ENCODE results near the gene LRRC34. TPM values are rescaled to one million over a fixed set of nuclear protein-coding genes. Genes with fewer than 3 reads are reported as not detected.

LRRC34 gene
- total and polyA plus RNA-seq, 4 donors: 0.22 to 2.8 (median 0.85) TPM

DNA sequence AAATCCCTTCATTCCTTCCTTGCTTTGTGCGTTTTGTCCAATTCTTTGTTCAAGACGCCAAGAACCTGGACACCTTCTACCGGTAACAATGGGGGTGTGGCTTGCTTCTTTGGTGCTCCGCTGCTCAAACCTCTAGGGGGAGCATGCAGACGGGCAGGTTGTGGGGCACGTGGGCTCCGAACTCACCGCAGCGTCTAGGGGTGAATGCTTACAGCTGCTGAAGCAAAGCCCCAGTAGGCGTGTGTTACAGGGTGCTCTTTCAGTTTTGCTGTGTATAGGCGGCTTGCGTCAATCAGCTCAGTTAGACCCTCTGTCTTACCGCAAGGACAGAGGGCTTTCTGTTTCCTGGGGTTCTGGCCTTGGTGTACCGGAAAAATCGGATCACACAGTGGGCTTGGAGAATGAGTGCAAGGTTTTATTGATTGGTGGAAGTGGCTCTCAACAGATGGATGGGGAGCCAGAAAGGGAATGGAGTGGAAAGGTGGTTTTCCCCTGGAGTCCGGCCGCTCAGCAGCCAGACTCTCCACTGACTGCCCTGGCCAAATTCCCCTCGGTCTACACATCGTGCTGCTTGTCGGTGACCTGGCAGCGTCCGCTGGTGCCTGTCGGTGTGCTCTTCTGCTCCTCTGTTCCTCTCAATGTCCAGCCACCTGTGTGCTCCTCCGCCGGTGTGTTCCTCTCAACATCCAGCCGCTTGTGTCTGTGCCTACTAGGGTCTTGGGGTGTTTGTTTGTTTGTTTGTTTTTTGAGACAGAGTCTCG, 1.2 kb upstream of the LRRC34 start:
- H3K4me3 ChIP-seq (ENCODE audit: low read depth in 1 of 3, low read length in 3 of 3): peak overlapping the region; percentile 40 to 55 (median 50)
- no peak overlapping the region for H3K9ac ChIP-seq (ENCODE audit: low read depth in 1 of 2, low read length in 2 of 2)
- no peak overlapping the region for H3K27ac ChIP-seq (ENCODE audit: low read depth in 1 of 2, low read length in 2 of 2)
- no peaks in the 10 kb centered on the region for H3K27me3 ChIP-seq (ENCODE audit: control insufficient read depth in 4 of 4, insufficient read depth in 4 of 4, low read length in 3 of 4)
- H3K4me1 ChIP-seq (ENCODE audit: control insufficient read depth in 4 of 4, insufficient read depth in 4 of 4, low read length in 3 of 4): peaks cover 4 to 23% (median 17%) of the 10 kb centered on the region in 4 donors
- H3K9me3 ChIP-seq (ENCODE audit: control insufficient read depth in 4 of 4, low read length in 3 of 4): peaks cover 0 to 9% (median 0%) of the 10 kb centered on the region in 4 donors
- TF ChIP-seq, protein P1, sequence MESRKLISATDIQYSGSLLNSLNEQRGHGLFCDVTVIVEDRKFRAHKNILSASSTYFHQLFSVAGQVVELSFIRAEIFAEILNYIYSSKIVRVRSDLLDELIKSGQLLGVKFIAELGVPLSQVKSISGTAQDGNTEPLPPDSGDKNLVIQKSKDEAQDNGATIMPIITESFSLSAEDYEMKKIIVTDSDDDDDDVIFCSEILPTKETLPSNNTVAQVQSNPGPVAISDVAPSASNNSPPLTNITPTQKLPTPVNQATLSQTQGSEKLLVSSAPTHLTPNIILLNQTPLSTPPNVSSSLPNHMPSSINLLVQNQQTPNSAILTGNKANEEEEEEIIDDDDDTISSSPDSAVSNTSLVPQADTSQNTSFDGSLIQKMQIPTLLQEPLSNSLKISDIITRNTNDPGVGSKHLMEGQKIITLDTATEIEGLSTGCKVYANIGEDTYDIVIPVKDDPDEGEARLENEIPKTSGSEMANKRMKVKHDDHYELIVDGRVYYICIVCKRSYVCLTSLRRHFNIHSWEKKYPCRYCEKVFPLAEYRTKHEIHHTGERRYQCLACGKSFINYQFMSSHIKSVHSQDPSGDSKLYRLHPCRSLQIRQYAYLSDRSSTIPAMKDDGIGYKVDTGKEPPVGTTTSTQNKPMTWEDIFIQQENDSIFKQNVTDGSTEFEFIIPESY (IDR thresholded peaks at IDR 0.05): no peak
- TF ChIP-seq TAF1 (conservative IDR thresholded peaks at IDR 0.05) (no peak), GABPA (IDR thresholded peaks at IDR 0.05 in 1 of 2, conservative IDR thresholded peaks at IDR 0.05 in 1 of 2) (no peak), NR2F2 (IDR thresholded peaks at IDR 0.05) (no peak), FOXA1 (IDR thresholded peaks at IDR 0.05) (no peak), RAD21 (IDR thresholded peaks at IDR 0.05) (peak in 1 of 2 donors; percentile 13), EGR1 (IDR thresholded peaks at IDR 0.05; ENCODE audit: low read depth in 2 of 2) (no peak)
- TF ChIP-seq, protein P2, sequence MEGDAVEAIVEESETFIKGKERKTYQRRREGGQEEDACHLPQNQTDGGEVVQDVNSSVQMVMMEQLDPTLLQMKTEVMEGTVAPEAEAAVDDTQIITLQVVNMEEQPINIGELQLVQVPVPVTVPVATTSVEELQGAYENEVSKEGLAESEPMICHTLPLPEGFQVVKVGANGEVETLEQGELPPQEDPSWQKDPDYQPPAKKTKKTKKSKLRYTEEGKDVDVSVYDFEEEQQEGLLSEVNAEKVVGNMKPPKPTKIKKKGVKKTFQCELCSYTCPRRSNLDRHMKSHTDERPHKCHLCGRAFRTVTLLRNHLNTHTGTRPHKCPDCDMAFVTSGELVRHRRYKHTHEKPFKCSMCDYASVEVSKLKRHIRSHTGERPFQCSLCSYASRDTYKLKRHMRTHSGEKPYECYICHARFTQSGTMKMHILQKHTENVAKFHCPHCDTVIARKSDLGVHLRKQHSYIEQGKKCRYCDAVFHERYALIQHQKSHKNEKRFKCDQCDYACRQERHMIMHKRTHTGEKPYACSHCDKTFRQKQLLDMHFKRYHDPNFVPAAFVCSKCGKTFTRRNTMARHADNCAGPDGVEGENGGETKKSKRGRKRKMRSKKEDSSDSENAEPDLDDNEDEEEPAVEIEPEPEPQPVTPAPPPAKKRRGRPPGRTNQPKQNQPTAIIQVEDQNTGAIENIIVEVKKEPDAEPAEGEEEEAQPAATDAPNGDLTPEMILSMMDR (IDR thresholded peaks at IDR 0.05; ENCODE audit: low read depth, low read length, missing input control): peak; percentile 8
- TF ChIP-seq, protein P3, sequence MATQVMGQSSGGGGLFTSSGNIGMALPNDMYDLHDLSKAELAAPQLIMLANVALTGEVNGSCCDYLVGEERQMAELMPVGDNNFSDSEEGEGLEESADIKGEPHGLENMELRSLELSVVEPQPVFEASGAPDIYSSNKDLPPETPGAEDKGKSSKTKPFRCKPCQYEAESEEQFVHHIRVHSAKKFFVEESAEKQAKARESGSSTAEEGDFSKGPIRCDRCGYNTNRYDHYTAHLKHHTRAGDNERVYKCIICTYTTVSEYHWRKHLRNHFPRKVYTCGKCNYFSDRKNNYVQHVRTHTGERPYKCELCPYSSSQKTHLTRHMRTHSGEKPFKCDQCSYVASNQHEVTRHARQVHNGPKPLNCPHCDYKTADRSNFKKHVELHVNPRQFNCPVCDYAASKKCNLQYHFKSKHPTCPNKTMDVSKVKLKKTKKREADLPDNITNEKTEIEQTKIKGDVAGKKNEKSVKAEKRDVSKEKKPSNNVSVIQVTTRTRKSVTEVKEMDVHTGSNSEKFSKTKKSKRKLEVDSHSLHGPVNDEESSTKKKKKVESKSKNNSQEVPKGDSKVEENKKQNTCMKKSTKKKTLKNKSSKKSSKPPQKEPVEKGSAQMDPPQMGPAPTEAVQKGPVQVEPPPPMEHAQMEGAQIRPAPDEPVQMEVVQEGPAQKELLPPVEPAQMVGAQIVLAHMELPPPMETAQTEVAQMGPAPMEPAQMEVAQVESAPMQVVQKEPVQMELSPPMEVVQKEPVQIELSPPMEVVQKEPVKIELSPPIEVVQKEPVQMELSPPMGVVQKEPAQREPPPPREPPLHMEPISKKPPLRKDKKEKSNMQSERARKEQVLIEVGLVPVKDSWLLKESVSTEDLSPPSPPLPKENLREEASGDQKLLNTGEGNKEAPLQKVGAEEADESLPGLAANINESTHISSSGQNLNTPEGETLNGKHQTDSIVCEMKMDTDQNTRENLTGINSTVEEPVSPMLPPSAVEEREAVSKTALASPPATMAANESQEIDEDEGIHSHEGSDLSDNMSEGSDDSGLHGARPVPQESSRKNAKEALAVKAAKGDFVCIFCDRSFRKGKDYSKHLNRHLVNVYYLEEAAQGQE (IDR thresholded peaks at IDR 0.05): no peak
- TF ChIP-seq, protein P4, sequence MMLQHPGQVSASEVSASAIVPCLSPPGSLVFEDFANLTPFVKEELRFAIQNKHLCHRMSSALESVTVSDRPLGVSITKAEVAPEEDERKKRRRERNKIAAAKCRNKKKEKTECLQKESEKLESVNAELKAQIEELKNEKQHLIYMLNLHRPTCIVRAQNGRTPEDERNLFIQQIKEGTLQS (IDR thresholded peaks at IDR 0.05): no peak
- TF ChIP-seq, protein P5, sequence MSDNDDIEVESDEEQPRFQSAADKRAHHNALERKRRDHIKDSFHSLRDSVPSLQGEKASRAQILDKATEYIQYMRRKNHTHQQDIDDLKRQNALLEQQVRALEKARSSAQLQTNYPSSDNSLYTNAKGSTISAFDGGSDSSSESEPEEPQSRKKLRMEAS (IDR thresholded peaks at IDR 0.05): no peak
- WGBS: 58% methylated on average over 27 of the region's 27 CpGs
- peak; percentile 38 for DNase-seq (ENCODE audit: low spot score)
- no peaks in the 10 kb centered on the region for H3K36me3 ChIP-seq (ENCODE audit: control insufficient read depth in 4 of 4, insufficient read depth in 3 of 4, low read depth in 1 of 4, low read length in 3 of 4)

DNA sequence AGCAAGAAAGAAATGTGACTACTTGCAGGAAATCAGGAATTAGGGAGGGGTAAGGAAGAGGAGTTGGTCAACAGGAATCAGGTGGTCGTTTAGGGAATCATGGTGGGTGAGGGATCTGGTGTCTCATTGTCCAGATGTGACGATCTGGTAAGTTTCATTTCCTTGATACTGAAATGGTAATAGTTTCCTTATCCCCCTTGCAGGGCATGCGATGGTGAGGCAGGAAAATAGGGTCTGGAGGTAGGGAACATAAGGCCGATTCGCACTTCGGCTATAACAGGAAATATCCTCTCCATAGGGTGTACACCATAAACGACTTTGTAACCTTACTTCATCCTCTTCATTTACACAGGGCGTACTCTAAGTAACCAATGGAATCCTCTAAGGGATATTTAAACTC, 574 bp upstream of the LRRC34 start:
- no peak overlapping the region for H3K27ac ChIP-seq (ENCODE audit: low read depth in 1 of 2, low read length in 2 of 2)
- H3K9ac ChIP-seq (ENCODE audit: low read depth in 1 of 2, low read length in 2 of 2): no peak overlapping the region
- 47% methylated on average over 8 of the region's 8 CpGs for WGBS
- TF ChIP-seq TAF1 (conservative IDR thresholded peaks at IDR 0.05): no peak
- TF ChIP-seq SP1 (IDR thresholded peaks at IDR 0.05): no peak
- TF ChIP-seq RXRA (IDR thresholded peaks at IDR 0.05): no peak
- TF ChIP-seq HNF4A (conservative IDR thresholded peaks at IDR 0.05): no peak
- TF ChIP-seq, protein P1 (IDR thresholded peaks at IDR 0.05): no peak
- TF ChIP-seq HNF4G (IDR thresholded peaks at IDR 0.05): no peak
- TF ChIP-seq, protein P3 (IDR thresholded peaks at IDR 0.05): no peak
- TF ChIP-seq EGR1 (IDR thresholded peaks at IDR 0.05; ENCODE audit: low read depth in 2 of 2): no peak
- no peak for TF ChIP-seq GABPA (IDR thresholded peaks at IDR 0.05 in 1 of 2, conservative IDR thresholded peaks at IDR 0.05 in 1 of 2)
- TF ChIP-seq FOXA2 (IDR thresholded peaks at IDR 0.05): no peak
- TF ChIP-seq YY1 (IDR thresholded peaks at IDR 0.05): no peak

More for the DNA sequence above, 574 bp upstream of the LRRC34 start:
- Histone ChIP-seq H3K4me1 (ENCODE audit: control insufficient read depth in 4 of 4, insufficient read depth in 4 of 4, low read length in 3 of 4) (peaks cover 4 to 23% (median 17%) of the 10 kb centered on the region in 4 donors), H3K36me3 (ENCODE audit: control insufficient read depth in 4 of 4, insufficient read depth in 3 of 4, low read depth in 1 of 4, low read length in 3 of 4) (no peaks in the 10 kb centered on the region), H3K4me3 (ENCODE audit: low read depth in 1 of 3, low read length in 3 of 3) (peak overlapping the region; percentile 40 to 55 (median 50)), H3K9me3 (ENCODE audit: control insufficient read depth in 4 of 4, low read length in 3 of 4) (peaks cover 0 to 9% (median 0%) of the 10 kb centered on the region in 4 donors), H3K27me3 (ENCODE audit: control insufficient read depth in 4 of 4, insufficient read depth in 4 of 4, low read length in 3 of 4) (no peaks in the 10 kb centered on the region)
- no peak for DNase-seq (ENCODE audit: low spot score)

All from liver (tissue), 9 donors.